HL-60 (cell line): ENCODE data around the gene PEX5L.

Experiments used
- DNase-seq, 2 experiments: peaks; one replicate each; pipeline ENCODE4 v3.0.0-alpha.2; 2010 to 2020; ENCODE audit warnings: low read depth in 1 of 2, low spot score in 1 of 2
- H3K27ac ChIP-seq: fragments of 250-450 bp; sonication (Bioruptor Pico); replicated peaks from 2 replicates; pipeline ENCODE4 v1.5.1; 2020; ENCODE audit warnings: mild to moderate bottlenecking, moderate library complexity
- H3K27me3 ChIP-seq: fragments of 250-450 bp; sonication (Bioruptor Pico); 2 replicates; pipeline ENCODE4 v1.5.1; 2021; ENCODE audit warnings: mild to moderate bottlenecking, moderate library complexity; ENCODE audit not compliant: insufficient read depth, poor library complexity, severe bottlenecking
- H3K4me3 ChIP-seq: replicated peaks from 2 replicates; pipeline ENCODE4 v1.5.1; 2011; ENCODE audit warnings: mild to moderate bottlenecking, control low read depth, low read length; ENCODE audit not compliant: insufficient read depth
- CTCF ChIP-seq: IDR thresholded peaks from one replicate; pipeline ENCODE4 v1.5.1; 2011; ENCODE audit warnings: low read length, control low read depth, inconsistent platforms; ENCODE audit not compliant: insufficient read depth
- GABPA ChIP-seq: IDR thresholded peaks from 2 replicates; pipeline ENCODE4 v1.6.1; 2012; ENCODE audit warnings: low read depth
- POLR2AphosphoS5 ChIP-seq: IDR thresholded peaks from 2 replicates; pipeline ENCODE4 v1.6.1; 2012; ENCODE audit warnings: low read depth
- SPI1 ChIP-seq: IDR thresholded peaks from 2 replicates; pipeline ENCODE4 v1.6.1; 2012; ENCODE audit warnings: low read depth, mild to moderate bottlenecking, borderline replicate concordance
- TF ChIP-seq, protein P1 (sequence below): IDR thresholded peaks from 2 replicates; pipeline ENCODE4 v1.6.1; 2012; ENCODE audit warnings: low read depth; ENCODE audit not compliant: insufficient replicate concordance

The PEX5L gene

GRCh38 chr3:179895330-179895729 is 141.4 kb downstream of the PEX5L start:
- H3K4me3 ChIP-seq: no peak overlapping the region
- no peak overlapping the region for H3K27ac ChIP-seq
- TF ChIP-seq SPI1 (no peak), GABPA (no peak), CTCF (no peak), POLR2AphosphoS5 (no peak)
- TF ChIP-seq, protein P1, sequence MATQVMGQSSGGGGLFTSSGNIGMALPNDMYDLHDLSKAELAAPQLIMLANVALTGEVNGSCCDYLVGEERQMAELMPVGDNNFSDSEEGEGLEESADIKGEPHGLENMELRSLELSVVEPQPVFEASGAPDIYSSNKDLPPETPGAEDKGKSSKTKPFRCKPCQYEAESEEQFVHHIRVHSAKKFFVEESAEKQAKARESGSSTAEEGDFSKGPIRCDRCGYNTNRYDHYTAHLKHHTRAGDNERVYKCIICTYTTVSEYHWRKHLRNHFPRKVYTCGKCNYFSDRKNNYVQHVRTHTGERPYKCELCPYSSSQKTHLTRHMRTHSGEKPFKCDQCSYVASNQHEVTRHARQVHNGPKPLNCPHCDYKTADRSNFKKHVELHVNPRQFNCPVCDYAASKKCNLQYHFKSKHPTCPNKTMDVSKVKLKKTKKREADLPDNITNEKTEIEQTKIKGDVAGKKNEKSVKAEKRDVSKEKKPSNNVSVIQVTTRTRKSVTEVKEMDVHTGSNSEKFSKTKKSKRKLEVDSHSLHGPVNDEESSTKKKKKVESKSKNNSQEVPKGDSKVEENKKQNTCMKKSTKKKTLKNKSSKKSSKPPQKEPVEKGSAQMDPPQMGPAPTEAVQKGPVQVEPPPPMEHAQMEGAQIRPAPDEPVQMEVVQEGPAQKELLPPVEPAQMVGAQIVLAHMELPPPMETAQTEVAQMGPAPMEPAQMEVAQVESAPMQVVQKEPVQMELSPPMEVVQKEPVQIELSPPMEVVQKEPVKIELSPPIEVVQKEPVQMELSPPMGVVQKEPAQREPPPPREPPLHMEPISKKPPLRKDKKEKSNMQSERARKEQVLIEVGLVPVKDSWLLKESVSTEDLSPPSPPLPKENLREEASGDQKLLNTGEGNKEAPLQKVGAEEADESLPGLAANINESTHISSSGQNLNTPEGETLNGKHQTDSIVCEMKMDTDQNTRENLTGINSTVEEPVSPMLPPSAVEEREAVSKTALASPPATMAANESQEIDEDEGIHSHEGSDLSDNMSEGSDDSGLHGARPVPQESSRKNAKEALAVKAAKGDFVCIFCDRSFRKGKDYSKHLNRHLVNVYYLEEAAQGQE: no peak
- no peaks in the 10 kb centered on the region for H3K27me3 ChIP-seq
- DNase-seq: no peak

GRCh38 chr3:179887295-179887943 is 149.3 kb downstream of the PEX5L start:
- Histone ChIP-seq H3K4me3 (no peak overlapping the region), H3K27me3 (no peaks in the 10 kb centered on the region), H3K27ac (no peak overlapping the region)
- no peak for DNase-seq
- no peak for TF ChIP-seq GABPA
- TF ChIP-seq, protein P1: no peak
- TF ChIP-seq SPI1: no peak
- no peak for TF ChIP-seq CTCF

- Histone ChIP-seq H3K4me3 (no peak overlapping the region), H3K27me3 (no peaks in the 10 kb centered on the region), H3K27ac (no peak overlapping the region)
- no peak for DNase-seq
- TF ChIP-seq GABPA (no peak), CTCF (no peak), POLR2AphosphoS5 (no peak), SPI1 (no peak)
- TF ChIP-seq, protein P1: no peak
Observed at GRCh38 chr3:179885950-179886349, 150.8 kb downstream of the PEX5L start.
